ENCODE data around the gene HACD2.

DNA sequence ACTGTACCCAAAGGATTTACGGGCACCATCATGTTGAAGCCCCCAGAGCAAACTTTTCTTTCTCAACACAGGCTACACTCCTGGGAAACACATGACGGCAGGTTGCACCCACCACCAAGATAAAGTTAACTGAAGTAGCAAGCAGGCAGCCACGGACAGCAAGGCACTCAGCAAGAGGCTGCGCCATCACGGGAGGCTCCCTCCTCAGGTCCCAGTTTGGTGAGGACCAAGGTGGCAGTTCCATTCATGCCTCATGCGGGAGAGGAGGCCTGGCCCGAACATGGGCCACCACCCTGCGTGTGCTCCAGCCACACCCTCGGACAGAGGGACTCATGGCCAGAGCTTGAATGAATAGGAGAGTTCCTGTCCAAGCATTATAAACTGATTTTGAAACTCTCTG lies 142.7 kb downstream of the HACD2 start:
- TF ChIP-seq, protein P1, sequence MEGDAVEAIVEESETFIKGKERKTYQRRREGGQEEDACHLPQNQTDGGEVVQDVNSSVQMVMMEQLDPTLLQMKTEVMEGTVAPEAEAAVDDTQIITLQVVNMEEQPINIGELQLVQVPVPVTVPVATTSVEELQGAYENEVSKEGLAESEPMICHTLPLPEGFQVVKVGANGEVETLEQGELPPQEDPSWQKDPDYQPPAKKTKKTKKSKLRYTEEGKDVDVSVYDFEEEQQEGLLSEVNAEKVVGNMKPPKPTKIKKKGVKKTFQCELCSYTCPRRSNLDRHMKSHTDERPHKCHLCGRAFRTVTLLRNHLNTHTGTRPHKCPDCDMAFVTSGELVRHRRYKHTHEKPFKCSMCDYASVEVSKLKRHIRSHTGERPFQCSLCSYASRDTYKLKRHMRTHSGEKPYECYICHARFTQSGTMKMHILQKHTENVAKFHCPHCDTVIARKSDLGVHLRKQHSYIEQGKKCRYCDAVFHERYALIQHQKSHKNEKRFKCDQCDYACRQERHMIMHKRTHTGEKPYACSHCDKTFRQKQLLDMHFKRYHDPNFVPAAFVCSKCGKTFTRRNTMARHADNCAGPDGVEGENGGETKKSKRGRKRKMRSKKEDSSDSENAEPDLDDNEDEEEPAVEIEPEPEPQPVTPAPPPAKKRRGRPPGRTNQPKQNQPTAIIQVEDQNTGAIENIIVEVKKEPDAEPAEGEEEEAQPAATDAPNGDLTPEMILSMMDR (IDR thresholded peaks at IDR 0.05) = no peak
- TF ChIP-seq EP300 (IDR thresholded peaks at IDR 0.05) = no peak

Data from stomach (tissue), 4 donors.